ENCODE results near the gene PMFBP1.

DNA sequence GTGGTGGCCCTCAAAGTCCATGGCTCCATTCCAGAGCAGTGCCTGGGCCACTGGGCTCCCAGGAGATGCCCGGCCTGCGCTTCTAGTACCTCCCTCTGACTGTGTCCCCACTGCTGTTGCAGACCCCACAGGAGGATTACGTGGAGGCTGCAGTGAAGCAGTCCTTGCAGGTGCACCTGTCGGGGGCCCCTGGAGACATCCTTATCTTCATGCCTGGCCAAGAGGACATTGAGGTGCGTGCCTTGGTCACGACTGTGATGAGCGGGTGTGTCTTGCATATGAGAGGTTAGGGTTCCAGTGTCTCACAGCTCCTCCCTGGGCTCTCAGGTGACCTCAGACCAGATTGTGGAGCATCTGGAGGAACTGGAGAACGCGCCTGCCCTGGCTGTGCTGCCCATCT is 67.0 kb downstream of the PMFBP1 start:
- TF ChIP-seq, protein P1, sequence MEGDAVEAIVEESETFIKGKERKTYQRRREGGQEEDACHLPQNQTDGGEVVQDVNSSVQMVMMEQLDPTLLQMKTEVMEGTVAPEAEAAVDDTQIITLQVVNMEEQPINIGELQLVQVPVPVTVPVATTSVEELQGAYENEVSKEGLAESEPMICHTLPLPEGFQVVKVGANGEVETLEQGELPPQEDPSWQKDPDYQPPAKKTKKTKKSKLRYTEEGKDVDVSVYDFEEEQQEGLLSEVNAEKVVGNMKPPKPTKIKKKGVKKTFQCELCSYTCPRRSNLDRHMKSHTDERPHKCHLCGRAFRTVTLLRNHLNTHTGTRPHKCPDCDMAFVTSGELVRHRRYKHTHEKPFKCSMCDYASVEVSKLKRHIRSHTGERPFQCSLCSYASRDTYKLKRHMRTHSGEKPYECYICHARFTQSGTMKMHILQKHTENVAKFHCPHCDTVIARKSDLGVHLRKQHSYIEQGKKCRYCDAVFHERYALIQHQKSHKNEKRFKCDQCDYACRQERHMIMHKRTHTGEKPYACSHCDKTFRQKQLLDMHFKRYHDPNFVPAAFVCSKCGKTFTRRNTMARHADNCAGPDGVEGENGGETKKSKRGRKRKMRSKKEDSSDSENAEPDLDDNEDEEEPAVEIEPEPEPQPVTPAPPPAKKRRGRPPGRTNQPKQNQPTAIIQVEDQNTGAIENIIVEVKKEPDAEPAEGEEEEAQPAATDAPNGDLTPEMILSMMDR (IDR thresholded peaks at IDR 0.05; ENCODE audit: insufficient read depth, low read depth, low read length) = no peak
- TF ChIP-seq EZH2 (IDR thresholded peaks at IDR 0.05; ENCODE audit: insufficient read depth, low read length) = no peak
